NCI-H2227 (cell line): ENCODE measurements around the gene GALR2.

Experiments
- DNase-seq: peaks from one replicate; lab custom pipeline; 2025; ENCODE audit not compliant: unreplicated experiment; lab: John Stamatoyannopoulos, UW

Gene GALR2

GRCh38 chr17:76092526-76093413 is 18.2 kb downstream of the GALR2 start:
- DNase-seq: no peak

- DNase-seq: no peak
Measured at GRCh38 chr17:76094046-76094445, 19.5 kb downstream of the GALR2 start.

- no peak for DNase-seq
Measured at GRCh38 chr17:76095943-76096342, 21.4 kb downstream of the GALR2 start.

- no peak for DNase-seq
Measured at GRCh38 chr17:76097716-76098295, 23.2 kb downstream of the GALR2 start.

GRCh38 chr17:76102944-76103273 is 28.3 kb downstream of the GALR2 start:
- DNase-seq: no peak

- DNase-seq: peak; percentile 97
Measured at GRCh38 chr17:76103274-76104139, 28.9 kb downstream of the GALR2 start, which contains the start of gene EXOC7. EXOC7 (minus strand) TSS chr17:76103787; CDS start chr17:76103692, 95 bp downstream.

GRCh38 chr17:76104140-76104895 is 29.7 kb downstream of the GALR2 start:
- DNase-seq: no peak

GRCh38 chr17:76104896-76105231 is 30.3 kb downstream of the GALR2 start:
- DNase-seq: no peak

GRCh38 chr17:76106703-76107102 is 32.1 kb downstream of the GALR2 start:
- DNase-seq: no peak

- peak; percentile 22 for DNase-seq
Measured at GRCh38 chr17:76107509-76107908, 32.9 kb downstream of the GALR2 start.

GRCh38 chr17:76111956-76112355 is 37.4 kb downstream of the GALR2 start:
- no peak for DNase-seq

- no peak for DNase-seq
Measured at GRCh38 chr17:76115138-76115754, 40.7 kb downstream of the GALR2 start.

GRCh38 chr17:76119409-76120371 is 45.1 kb downstream of the GALR2 start:
- no peak for DNase-seq

- DNase-seq: no peak
Measured at GRCh38 chr17:76120658-76121008, 46.1 kb downstream of the GALR2 start.

GRCh38 chr17:76121932-76122430 is 47.4 kb downstream of the GALR2 start:
- no peak for DNase-seq

- DNase-seq: no peak
Measured at GRCh38 chr17:76122431-76123190, 48.0 kb downstream of the GALR2 start.

GRCh38 chr17:76123191-76123499 is 48.6 kb downstream of the GALR2 start:
- no peak for DNase-seq

- DNase-seq: no peak
Measured at GRCh38 chr17:76123749-76124581, 49.4 kb downstream of the GALR2 start.
